KMS-11 (cell line): ENCODE results near the gene ZNHIT2.

Experiments used
- H2AFZ ChIP-seq: fragments of 200-600 bp; sonication (generic); 2 replicates; pipeline ENCODE4 v1.6.1; 2016; ENCODE audit warnings: antibody characterized with exemption, mixed run types, low read depth
- H3K27ac ChIP-seq: fragments of 200-600 bp; sonication (generic); 2 replicates; pipeline ENCODE4 v1.6.1; 2016; ENCODE audit warnings: mild to moderate bottlenecking, mixed run types
- H3K27me3 ChIP-seq: fragments of 200-600 bp; sonication (generic); 2 replicates; pipeline ENCODE4 v1.6.1; 2017; ENCODE audit warnings: mild to moderate bottlenecking, low read depth, mixed run types, moderate library complexity; ENCODE audit not compliant: insufficient read depth
- H3K36me3 ChIP-seq: fragments of 200-600 bp; sonication (generic); 2 replicates; pipeline ENCODE4 v1.6.1; 2017; ENCODE audit warnings: mild to moderate bottlenecking, mixed run types; ENCODE audit not compliant: insufficient read depth
- H3K4me1 ChIP-seq: fragments of 200-600 bp; sonication (generic); 2 replicates; pipeline ENCODE4 v1.6.1; 2016; ENCODE audit warnings: mild to moderate bottlenecking, low read depth, mixed run types; ENCODE audit not compliant: poor library complexity, severe bottlenecking
- H3K4me2 ChIP-seq: fragments of 200-600 bp; sonication (generic); 2 replicates; pipeline ENCODE4 v1.7.0; 2016; ENCODE audit warnings: mild to moderate bottlenecking, mixed run types
- H3K4me3 ChIP-seq: fragments of 200-600 bp; sonication (generic); IDR thresholded peaks from 2 replicates; pipeline ENCODE4 v1.6.1; 2017; ENCODE audit warnings: low read depth, low read length, mixed read lengths; ENCODE audit not compliant: insufficient read depth
- H3K79me2 ChIP-seq: fragments of 200-600 bp; sonication (generic); 2 replicates; pipeline ENCODE4 v1.6.1; 2016; ENCODE audit warnings: low read depth, mixed run types; ENCODE audit not compliant: insufficient read depth
- H3K9ac ChIP-seq: fragments of 200-600 bp; sonication (generic); 2 replicates; pipeline ENCODE4 v1.6.1; 2016; ENCODE audit warnings: mild to moderate bottlenecking, mixed run types
- H4K20me1 ChIP-seq: fragments of 200-600 bp; sonication (generic); 2 replicates; pipeline ENCODE4 v1.6.1; 2016; ENCODE audit warnings: mild to moderate bottlenecking, mixed run types; ENCODE audit not compliant: insufficient read depth
- TF ChIP-seq, protein P1 (sequence below): fragments of 200-600 bp; sonication (generic); conservative IDR thresholded peaks from 2 replicates; pipeline ENCODE4 v1.6.1; 2017; ENCODE audit warnings: low read depth, mild to moderate bottlenecking, antibody characterized with exemption, low read length, moderate library complexity, mixed read lengths

The ZNHIT2 gene

GRCh38 chr11:65069217-65069616, 48.3 kb downstream of the ZNHIT2 start:
- Histone ChIP-seq H3K27me3 (no peaks in the 10 kb centered on the region), H3K4me3 (no peak overlapping the region), H2AFZ (no peak overlapping the region), H3K27ac (no peak overlapping the region), H3K4me2 (no peak overlapping the region), H4K20me1 (no peaks in the 10 kb centered on the region), H3K79me2 (no peaks in the 10 kb centered on the region), H3K9ac (no peak overlapping the region), H3K4me1 (peaks cover 18% of the 10 kb centered on the region), H3K36me3 (no peaks in the 10 kb centered on the region)
- TF ChIP-seq, protein P1, sequence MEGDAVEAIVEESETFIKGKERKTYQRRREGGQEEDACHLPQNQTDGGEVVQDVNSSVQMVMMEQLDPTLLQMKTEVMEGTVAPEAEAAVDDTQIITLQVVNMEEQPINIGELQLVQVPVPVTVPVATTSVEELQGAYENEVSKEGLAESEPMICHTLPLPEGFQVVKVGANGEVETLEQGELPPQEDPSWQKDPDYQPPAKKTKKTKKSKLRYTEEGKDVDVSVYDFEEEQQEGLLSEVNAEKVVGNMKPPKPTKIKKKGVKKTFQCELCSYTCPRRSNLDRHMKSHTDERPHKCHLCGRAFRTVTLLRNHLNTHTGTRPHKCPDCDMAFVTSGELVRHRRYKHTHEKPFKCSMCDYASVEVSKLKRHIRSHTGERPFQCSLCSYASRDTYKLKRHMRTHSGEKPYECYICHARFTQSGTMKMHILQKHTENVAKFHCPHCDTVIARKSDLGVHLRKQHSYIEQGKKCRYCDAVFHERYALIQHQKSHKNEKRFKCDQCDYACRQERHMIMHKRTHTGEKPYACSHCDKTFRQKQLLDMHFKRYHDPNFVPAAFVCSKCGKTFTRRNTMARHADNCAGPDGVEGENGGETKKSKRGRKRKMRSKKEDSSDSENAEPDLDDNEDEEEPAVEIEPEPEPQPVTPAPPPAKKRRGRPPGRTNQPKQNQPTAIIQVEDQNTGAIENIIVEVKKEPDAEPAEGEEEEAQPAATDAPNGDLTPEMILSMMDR: no peak

DNA sequence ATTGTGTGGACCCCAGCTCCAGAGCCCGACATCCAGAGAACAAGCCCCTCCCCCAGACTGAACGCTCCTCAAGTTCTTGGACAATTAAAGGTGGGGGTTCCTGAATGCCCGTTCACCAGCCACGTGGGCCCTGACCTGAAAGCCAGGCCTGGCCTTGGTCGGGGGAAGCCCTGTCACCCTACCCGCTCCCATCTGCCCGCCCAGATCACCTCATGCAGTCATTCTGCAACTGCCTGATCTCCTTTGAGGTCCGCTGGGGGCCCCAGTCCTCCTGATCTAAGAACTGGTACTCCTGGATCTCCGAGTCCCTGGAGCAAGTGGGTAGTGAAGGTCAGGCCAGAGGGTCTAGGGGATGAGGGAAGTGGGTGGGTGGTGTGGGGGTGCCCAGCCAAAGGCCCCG, 50.1 kb downstream of the ZNHIT2 start:
- H3K4me2 ChIP-seq: no peak overlapping the region
- H3K9ac ChIP-seq: no peak overlapping the region
- no peaks in the 10 kb centered on the region for H4K20me1 ChIP-seq

GRCh38 chr11:65066805-65067291, 50.7 kb downstream of the ZNHIT2 start:
- no peak overlapping the region for H3K27ac ChIP-seq
- H3K27me3 ChIP-seq: no peaks in the 10 kb centered on the region
- H3K4me2 ChIP-seq: no peak overlapping the region
- no peaks in the 10 kb centered on the region for H3K79me2 ChIP-seq
- no peaks in the 10 kb centered on the region for H4K20me1 ChIP-seq
- H3K36me3 ChIP-seq: no peaks in the 10 kb centered on the region
- H3K9ac ChIP-seq: no peak overlapping the region
- TF ChIP-seq, protein P1: no peak
- H3K4me3 ChIP-seq: no peak overlapping the region
- no peak overlapping the region for H2AFZ ChIP-seq
- H3K4me1 ChIP-seq: peaks cover 8% of the 10 kb centered on the region

More for the DNA sequence above, 50.1 kb downstream of the ZNHIT2 start:
- no peaks in the 10 kb centered on the region for H3K27me3 ChIP-seq
- H3K36me3 ChIP-seq: no peaks in the 10 kb centered on the region
- H3K27ac ChIP-seq: no peak overlapping the region
- H3K79me2 ChIP-seq: no peaks in the 10 kb centered on the region
- no peak overlapping the region for H2AFZ ChIP-seq
- H3K4me3 ChIP-seq: no peak overlapping the region
- TF ChIP-seq, protein P1: no peak
- H3K4me1 ChIP-seq: peaks cover 14% of the 10 kb centered on the region
